Retinal pigment epithelial cell (primary cell): Measurements from ENCODE around the gene C3orf22.

Source experiments
- DNase-seq: peaks from one replicate; pipeline ENCODE4 v3.0.0-alpha.2; 2010; ENCODE audit warnings: low read depth
- H3K4me3 ChIP-seq: 2 replicates; pipeline ENCODE4 v1.5.1; 2011; ENCODE audit warnings: mild to moderate bottlenecking, low read length, control low read depth, moderate library complexity
- TF ChIP-seq, protein P1 (sequence below): conservative IDR thresholded peaks from 2 replicates; pipeline ENCODE4 v1.5.1; 2011; ENCODE audit warnings: low read depth, low read length, control low read depth, inconsistent platforms

Gene C3orf22

DNA sequence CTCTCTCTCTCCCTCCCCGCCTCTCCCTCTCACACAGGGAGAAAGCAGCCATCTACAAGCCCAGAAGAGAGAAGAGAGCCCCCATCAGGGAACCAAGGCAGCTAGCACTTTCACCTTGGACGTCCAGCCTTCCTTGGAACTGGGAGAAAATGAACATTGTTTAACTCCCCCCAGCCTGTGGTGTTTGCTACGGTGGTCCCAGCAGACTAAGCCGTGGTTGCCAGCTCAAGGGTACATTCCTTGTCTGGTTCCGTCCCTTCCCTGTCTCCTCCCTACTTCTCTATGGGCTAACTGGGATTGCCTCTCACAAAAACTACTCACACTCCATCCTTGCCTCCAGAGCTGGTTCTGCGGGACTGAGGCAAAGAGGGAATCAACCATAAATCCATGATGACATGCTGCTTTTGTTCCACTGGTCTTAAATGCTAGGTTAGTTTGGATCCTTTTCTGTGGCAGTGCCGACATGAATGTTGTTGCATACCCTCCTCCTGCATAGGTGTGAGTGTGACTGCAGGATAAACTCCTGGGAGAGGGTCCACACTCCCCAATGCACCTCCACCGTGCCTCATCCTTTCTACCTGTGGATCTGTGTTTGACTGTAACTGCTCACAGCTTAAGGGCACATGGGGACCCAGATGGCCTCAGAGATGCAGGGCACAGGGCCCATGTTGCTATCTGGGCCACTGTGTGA lies 12.0 kb downstream of the C3orf22 start:
- no peak overlapping the region for H3K4me3 ChIP-seq
- no peak for DNase-seq
- TF ChIP-seq, protein P1, sequence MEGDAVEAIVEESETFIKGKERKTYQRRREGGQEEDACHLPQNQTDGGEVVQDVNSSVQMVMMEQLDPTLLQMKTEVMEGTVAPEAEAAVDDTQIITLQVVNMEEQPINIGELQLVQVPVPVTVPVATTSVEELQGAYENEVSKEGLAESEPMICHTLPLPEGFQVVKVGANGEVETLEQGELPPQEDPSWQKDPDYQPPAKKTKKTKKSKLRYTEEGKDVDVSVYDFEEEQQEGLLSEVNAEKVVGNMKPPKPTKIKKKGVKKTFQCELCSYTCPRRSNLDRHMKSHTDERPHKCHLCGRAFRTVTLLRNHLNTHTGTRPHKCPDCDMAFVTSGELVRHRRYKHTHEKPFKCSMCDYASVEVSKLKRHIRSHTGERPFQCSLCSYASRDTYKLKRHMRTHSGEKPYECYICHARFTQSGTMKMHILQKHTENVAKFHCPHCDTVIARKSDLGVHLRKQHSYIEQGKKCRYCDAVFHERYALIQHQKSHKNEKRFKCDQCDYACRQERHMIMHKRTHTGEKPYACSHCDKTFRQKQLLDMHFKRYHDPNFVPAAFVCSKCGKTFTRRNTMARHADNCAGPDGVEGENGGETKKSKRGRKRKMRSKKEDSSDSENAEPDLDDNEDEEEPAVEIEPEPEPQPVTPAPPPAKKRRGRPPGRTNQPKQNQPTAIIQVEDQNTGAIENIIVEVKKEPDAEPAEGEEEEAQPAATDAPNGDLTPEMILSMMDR = no peak

DNA sequence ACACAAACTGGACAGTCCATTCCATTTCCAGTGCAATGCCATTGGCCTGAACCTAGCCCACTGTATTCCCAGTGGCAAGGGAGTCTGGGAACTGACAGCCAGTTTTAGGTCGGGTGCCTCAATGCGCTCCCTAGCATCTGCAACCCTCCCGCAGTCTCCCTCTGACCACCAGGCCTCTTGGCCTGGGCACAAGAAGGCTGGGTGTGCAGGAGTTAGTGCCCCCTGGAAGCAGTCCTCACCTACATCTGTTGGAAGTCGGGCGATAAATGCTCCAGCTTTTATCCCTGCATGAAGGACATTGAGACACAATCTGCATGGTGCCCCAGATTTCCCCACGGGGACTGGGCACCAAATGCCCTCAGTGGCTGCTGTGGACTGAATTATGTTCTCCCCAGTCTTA lies 12.7 kb downstream of the C3orf22 start:
- no peak for DNase-seq
- TF ChIP-seq, protein P1 = no peak
- no peak overlapping the region for H3K4me3 ChIP-seq

DNA sequence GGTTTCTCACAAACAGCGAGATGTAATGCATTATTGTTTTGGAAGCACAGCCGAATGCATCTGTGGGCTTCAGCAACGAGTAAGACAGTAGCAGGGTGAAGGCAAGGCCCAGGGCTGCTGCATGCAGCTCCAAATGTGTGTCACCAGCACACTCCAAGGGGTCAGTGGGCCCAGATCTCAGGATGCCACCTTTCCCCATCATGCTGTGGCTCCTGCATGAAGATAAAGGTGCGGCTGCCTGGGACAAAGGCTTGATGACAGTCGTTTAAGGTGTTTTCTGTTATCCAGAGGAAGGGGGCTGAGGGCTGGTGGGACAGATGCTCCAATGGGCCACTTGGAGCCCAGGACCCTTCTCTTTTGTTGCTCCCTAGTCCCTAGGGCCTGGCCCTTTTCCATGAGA lies 13.2 kb downstream of the C3orf22 start:
- no peak for DNase-seq
- no peak overlapping the region for H3K4me3 ChIP-seq
- TF ChIP-seq, protein P1 = no peak

DNA sequence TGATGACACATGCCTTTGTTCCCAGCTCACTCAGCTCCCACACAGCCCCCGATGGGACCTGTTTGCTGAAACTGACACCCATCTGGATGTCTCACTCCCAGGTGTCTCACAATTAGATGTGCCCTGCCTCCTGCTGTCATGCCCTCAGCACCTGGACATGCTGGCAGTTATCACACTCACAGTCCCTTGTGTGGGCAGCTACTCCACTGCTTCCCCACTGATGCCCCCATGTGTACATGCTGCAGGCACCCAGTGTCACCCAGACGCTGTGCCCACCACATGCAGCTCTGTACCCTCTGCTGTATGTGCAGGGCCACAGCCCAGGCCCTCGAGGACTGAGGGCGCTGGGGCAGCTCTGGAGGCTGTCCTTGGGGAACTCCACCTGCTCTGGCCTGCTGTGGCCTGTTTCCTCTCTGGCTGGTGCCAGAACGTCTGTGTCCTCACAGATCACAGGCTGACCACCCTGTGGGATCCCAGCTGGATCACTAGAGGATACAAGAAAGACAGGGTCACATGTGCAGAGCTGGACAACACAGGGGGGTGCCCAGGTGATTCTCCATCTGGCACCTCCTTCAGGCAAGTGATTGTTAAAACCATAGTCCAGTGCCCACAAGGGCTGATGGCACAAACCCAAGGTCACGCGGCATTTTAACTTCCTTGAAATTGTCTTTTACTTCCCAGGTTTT lies 14.0 kb downstream of the C3orf22 start:
- TF ChIP-seq, protein P1 = no peak
- no peak for DNase-seq

DNA sequence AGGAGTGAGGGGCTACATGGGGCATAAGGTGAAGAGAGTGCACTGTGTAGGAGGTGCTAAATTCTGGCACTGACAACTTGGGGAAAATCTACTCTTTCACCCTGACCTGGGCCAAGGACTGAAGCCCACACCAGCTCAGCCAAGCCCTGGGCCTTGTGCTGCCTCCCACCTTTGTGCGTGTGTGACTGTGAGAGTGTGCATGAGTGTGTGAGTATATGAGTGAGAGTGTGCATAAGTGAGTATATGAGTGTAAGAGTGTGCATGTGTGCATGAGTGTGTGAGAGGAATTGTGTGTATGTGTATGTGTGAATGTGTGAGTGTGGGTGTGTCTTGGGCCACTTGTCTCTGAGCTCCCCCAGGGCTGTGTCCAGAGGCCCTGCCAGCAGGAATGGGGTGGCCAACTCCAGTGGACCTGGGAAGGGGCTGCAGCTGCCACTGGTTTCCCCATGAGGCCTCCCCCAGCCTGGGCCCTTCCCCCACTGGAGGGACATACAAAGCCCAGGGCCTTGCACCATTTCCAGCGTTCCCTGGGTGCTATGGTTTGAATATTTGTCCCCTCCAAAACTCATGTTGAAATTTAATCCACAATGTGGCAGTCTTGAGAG lies 15.2 kb downstream of the C3orf22 start:
- DNase-seq = no peak
- TF ChIP-seq, protein P1 = no peak
- H3K4me3 ChIP-seq = no peak overlapping the region

More for the DNA sequence above, 14.0 kb downstream of the C3orf22 start:
- no peak overlapping the region for H3K4me3 ChIP-seq

DNA sequence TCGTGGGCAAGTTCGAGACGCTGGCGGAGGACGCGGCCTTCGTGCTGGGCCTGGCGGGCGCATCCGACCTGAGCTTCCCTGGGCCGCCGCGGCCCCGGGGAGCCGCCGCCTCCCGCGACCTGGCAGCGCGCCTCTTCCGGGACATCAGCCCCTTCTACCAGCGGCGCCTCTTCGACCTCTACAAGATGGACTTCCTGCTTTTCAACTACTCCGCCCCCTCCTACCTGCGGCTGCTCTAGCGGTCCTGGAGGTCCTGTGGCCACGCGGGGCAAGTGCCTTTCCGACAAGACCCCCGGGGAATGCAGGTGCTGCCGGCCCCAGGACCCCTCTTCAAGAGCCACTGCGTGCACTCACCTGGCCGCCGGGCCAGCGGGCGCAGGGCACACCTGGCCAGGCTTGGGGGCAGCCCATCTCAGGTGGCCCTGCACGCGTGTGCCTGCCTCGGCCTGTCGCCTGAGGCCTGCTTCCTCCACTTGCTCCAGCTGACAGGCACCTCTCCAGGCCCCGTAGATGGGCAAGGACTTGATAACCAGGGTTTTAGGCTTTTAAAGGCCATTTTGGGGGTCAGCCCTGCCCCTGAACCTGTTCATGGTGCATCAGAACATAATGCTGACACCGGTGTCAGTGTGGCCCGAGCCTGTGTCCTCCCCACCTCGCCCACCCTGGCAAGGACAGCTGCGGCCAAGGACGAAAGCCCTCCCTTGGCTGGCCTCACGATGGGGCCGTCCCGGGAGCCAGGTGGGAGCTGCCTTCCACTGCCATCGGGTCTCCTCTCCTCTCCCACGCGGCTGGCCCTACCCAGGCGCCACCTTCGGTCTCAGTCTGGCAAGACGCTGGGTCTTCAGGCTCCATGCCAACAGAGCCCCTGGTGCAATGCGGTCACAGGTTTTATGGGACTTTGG lies 16.1 kb downstream of the C3orf22 start:
- no peak for DNase-seq
- no peak overlapping the region for H3K4me3 ChIP-seq
- TF ChIP-seq, protein P1 = no peak
